Glomerular visceral epithelial cell (primary cell): ENCODE results near the gene DNAJC21.
A peak's percentile ranks its signal among the peaks of the same experiment; 100 is the strongest.

Experiments used
- DNase-seq: peaks from one replicate; pipeline ENCODE4 v3.0.0-alpha.2; 2016; ENCODE audit errors: extremely low spot score

The DNAJC21 gene

GRCh38 chr5:34977934-34978613, 48.7 kb downstream of the DNAJC21 start:
- peak; percentile 32 for DNase-seq

- no peak for DNase-seq
These were observed 49.3 kb downstream of the DNAJC21 start for GRCh38 chr5:34978681-34979080.

- no peak for DNase-seq
These were observed 53.5 kb downstream of the DNAJC21 start for GRCh38 chr5:34982823-34983222.

GRCh38 chr5:34986965-34987364, 57.6 kb downstream of the DNAJC21 start:
- no peak for DNase-seq

GRCh38 chr5:34991486-34992238, 62.3 kb downstream of the DNAJC21 start:
- peak; percentile 84 for DNase-seq

GRCh38 chr5:34993951-34994350, 64.6 kb downstream of the DNAJC21 start:
- no peak for DNase-seq

- peak; percentile 22 for DNase-seq
These were observed 66.9 kb downstream of the DNAJC21 start for GRCh38 chr5:34996261-34996660.

- DNase-seq: peak; percentile 75
These were observed 68.9 kb downstream of the DNAJC21 start for GRCh38 chr5:34998058-34998789.

GRCh38 chr5:35001842-35002241, 72.5 kb downstream of the DNAJC21 start:
- DNase-seq: no peak

- no peak for DNase-seq
These were observed 73.1 kb downstream of the DNAJC21 start for GRCh38 chr5:35002459-35002858.

GRCh38 chr5:35003018-35003957, 73.9 kb downstream of the DNAJC21 start:
- peak; percentile 68 for DNase-seq

- no peak for DNase-seq
These were observed 74.8 kb downstream of the DNAJC21 start for GRCh38 chr5:35004200-35004599.

- DNase-seq: no peak
These were observed 75.4 kb downstream of the DNAJC21 start for GRCh38 chr5:35004771-35005170.
